GM19463 (cell line): Measurements from ENCODE around the gene CKAP2L.

ENCODE experiments used
- ATAC-seq: cut with Tn5 transposase; IDR thresholded peaks from one replicate; pipeline ENCODE4 v1.9.1; 2021; ENCODE audit warnings: mild to moderate bottlenecking, moderate library complexity; ENCODE audit not compliant: unreplicated experiment

The CKAP2L gene

DNA sequence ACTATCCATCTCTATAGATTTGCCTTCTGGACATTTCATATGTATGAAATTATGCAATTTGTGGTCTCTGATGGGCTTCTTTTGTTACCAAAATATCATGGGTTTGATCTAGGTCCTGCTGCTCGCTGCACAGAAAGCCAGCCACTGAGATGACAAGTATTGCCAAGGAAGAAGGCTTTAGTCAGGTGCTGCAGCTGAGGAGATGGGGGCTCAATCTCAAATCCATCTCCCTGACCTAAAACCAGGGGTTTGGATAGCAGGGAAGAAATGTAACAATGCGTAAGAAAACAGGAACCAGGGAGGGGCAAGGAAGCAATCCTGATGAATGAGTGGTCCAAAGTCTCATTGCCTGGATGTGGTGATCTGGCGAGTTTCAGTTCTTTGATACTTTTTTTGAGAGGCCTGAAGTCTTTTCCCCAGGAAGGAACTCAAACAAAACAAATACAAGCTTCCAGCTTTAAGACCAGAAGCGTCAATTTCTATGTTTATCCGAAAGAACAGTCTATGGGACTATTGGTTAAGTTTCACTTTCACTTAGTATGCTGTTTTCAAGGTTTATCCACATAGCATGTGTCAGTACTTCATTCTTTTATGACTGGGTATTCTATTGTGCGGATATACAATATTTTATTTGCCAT, 3.4 kb upstream of the CKAP2L start:
- no peak for ATAC-seq

DNA sequence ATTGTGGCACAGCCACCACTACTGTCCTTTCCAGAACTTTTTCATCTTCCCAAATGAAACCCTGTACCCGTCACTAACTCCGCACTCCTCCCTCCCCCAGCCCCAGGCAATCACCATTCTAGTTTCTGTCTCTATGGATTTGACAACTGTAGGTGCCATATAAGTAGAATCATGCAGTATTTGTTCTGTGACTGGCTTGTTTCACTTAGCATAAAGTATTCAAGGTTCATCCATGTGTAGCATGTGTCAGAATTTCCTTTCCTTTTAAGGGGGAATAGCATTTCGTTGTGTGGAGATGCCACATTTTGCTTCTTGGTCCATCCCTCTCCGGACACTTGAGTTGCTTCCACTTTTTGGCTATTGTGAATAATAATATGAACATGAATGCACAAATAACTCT, 842 bp upstream of the CKAP2L start:
- no peak for ATAC-seq

- ATAC-seq = no peak
Observed at GRCh38 chr2:112762276-112762675, 2.1 kb downstream of the CKAP2L start.

- ATAC-seq = no peak
Observed at GRCh38 chr2:112760149-112760548, 4.3 kb downstream of the CKAP2L start.

GRCh38 chr2:112758711-112759110, 5.7 kb downstream of the CKAP2L start:
- ATAC-seq = no peak

DNA sequence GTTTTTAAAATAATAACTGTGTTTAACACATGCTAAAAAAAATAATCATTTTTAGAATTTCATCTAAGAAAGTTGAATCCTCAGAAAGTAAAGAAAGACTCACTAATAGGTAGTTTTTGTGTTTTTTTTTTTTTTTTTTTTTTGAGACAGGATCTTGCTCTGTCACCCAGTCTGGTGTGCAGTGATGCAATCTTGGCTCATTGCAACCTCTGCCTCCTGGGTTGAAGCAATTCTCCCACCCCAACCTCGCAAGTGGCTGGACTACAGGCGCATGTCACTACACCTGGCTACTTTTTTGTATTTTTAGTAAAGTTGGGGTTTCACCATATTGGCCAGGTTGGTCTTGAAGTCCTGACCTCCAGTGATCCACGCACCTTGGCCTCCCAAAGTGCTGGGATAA, 7.1 kb downstream of the CKAP2L start:
- ATAC-seq = no peak

- ATAC-seq = no peak
Observed at GRCh38 chr2:112756207-112756606, 8.2 kb downstream of the CKAP2L start.

DNA sequence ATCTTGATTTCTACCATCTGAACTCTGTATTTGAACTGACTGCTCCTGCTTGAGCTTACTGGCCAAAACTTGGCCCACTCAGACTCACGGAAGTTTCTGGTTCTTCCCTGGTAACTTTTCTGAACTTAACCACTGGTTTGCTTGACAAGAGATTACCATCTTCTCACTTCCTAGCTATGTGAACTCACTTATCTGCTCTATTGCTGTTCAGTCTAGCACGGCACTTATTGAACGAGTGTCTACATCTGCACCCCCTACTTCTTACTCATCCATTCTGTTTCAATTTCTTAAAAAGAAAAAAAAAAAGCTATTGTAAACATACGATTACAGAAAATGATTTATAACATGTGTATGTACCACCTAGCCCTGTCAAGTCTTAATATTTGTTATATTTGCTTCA, 9.0 kb downstream of the CKAP2L start:
- ATAC-seq = no peak

DNA sequence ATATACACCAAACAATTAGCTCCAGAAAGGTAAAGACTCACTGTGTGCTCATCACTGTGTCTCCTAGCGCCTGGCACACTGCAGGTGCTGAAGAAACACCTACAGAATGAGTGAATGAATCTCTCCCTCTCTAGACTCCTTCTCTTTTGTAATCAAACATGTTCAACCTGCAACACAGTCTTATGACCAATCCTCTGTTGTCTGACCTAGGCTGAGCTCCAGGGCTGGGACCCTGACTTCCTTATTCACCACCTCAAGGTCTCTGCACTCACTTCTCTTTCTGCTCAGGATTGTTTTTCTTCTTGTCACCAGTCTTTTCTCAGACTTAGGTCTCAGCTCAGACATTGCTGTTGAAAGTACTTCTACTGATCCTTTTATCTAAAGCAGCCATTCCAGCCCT, 9.8 kb downstream of the CKAP2L start:
- no peak for ATAC-seq

DNA sequence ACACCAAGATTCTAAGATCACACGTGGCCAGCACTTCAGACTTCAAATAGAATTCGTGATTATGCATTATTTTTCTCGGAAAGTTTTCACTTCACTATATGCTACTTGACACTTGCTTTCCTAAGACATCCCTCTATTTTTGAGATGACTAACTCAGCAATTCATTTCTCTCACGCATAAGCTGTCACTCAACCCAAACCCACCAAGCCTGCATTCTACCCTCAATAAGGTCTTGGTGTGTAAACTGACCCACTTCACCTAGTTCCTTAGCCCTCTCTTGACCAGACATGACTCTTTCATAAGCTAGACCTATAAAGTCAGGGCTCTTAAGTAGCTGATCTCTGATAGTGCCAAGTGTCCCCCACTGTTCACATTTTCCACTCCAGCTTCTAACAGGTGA, 11.7 kb downstream of the CKAP2L start:
- no peak for ATAC-seq

DNA sequence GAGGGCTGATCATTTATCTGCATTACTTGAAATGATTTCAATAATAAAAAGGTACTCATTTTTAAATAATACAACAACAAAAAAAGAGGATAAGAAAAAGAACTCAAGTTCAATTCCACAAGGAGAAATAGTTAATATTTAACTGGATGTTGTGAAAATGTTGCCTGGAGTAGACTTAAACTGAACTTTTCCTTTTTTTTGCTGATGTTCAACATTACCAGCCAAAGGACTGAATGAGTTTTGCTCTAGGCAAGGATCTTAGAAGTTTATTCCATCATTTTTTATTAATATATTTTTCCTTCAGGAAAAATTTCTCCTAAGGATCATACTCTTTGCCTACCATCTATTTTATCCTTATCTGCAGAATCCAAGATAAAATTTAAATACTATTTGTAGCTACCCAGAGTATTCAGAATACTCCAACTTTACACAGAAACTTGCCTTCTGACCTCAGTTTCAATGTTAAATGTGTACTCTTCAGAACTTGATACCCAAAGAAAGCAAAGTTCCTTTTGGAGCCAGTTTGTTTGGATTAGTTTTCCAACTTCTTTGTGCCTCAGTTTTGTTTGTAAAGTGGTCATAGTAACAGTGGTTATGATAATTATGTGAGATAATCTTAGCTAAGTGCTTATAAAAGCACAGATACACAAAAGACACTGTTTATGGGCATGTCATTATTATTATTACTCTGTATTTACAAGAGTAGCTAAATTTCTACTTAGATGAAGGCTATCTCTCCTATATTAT, 12.8 kb downstream of the CKAP2L start:
- no peak for ATAC-seq

DNA sequence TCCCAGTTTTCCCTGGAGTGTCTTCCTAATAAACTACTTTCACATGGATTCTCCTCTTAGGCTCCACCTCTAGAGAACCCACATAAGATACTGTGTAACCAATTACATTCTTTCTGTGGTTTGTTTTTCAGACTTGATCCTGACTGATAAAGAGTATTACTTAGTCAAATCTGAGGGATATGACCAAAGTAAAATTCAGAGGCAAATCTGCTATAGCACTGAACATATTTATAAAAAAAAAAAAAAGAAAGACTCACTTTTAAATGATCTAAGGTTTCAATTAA, 13.9 kb downstream of the CKAP2L start:
- no peak for ATAC-seq

GRCh38 chr2:112749755-112750559, 14.5 kb downstream of the CKAP2L start:
- peak; percentile 81 for ATAC-seq

DNA sequence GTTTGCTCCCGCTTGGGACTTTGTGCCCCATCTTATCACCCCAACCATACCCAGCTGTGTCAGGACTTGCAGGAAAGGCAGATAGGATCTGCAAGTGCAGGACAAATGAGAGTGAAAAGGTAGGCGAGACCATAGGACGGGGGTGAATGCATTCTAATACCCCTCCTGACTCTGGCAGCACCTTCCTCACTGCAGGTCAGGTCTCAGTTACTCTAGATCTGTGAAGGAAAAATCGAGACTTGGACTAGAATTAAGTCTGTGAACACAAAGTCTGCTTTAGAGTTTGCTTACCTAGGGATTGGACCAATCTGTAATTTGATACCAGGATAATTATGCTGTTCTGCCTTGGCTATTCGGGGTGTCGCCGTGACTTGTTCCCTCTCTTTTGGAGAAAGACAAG, 23.9 kb downstream of the CKAP2L start:
- no peak for ATAC-seq

- no peak for ATAC-seq
Observed at GRCh38 chr2:112737542-112738232, 26.7 kb downstream of the CKAP2L start.

GRCh38 chr2:112733871-112734270, 30.5 kb downstream of the CKAP2L start:
- no peak for ATAC-seq

GRCh38 chr2:112733456-112733855, 31.0 kb downstream of the CKAP2L start:
- no peak for ATAC-seq

- ATAC-seq = no peak
Observed at GRCh38 chr2:112731479-112731878, 32.9 kb downstream of the CKAP2L start.

DNA sequence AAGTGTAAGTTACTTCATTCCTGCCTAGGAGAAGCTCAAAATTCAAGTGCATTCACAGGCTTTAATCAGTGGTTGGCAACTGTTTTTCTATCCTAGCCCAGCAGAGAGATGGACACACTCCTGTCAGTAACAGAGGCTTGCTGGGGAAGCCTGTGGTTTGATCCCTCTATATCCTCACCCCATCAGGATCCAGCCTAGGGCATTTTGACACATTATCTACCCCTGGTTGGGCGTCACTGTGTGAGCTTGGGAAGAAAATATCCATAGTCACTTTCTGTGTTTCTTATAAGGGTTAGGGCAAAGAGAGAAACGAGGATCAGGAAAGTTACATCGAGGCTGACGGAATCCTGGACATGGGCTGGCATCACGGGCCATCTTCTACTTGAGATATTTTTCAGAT, 33.6 kb downstream of the CKAP2L start:
- no peak for ATAC-seq

DNA sequence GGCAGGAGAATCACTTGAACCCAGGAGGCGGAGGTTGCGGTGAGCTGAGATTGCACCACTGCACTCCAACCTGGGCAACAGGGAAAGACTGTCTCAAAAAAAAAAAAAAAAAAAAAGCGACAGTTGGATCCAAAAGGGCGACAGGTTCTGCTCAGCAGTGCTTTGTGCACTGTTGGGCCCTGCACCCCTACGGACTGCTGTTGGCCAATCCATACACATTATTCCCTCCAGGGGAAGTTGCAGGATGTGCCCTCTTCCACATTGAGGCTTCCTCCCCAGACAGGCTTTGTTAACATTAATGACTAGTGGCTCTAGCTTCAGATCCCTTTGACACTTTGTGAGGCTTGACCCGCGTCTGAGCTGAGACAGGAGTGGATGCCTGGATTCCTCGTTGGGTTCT, 34.2 kb downstream of the CKAP2L start:
- ATAC-seq = no peak

DNA sequence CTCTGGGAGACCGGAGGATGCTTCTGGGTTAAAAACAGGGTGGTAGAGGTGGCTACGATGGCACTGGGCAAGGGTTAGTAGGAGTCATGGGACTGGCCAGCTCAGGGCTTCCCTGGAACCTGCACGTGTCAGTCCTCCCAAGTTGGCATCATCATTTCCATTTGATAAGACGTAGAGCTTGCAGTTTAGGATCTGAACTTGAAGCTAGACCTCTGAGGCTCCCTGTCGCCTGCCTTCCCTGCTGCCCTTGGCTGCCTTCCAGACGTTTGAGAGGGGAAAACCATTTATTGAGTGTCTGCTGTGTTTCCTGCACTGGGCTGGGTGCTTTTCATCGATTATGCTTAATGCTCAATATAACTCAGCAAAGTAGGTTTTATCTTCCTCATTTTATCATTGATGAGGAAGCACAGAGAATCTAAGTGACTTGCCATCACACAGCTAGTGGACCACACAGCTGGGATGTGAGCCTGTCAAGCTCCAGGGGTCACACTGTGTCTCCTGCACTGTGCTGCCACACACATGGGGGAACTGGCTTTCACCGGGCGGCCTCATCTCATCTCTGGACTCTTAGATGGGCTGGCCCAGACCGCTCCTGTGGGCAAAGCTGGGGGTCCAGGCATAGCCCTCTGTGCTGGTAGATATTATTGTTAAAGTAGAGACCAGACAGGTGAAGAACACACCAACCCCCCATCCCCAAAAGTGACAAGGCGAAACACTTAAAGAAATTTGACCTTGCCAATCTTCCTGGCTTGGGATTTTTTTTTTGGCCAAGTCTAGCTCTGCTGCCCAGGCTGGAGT, 35.8 kb downstream of the CKAP2L start:
- no peak for ATAC-seq
